Body of pancreas (tissue), 4 donors: ENCODE results near the gene GNG4. TPM values are rescaled to one million over a fixed set of nuclear protein-coding genes. Genes with fewer than 3 reads are reported as not detected.

ENCODE experiments used
- ATAC-seq: fragments of 150-250 bp; one replicate; pipeline ENCODE4 v1.9.1; 2016
- DNase-seq, 4 donors: peaks; one replicate each; pipeline ENCODE4 v3.0.0-alpha.2; 2019
- H3K27ac ChIP-seq, 4 donors: fragments of 200-600 bp; sonication (generic); 1 replicate in 3 of 4; 2 replicates in 1 of 4; pipeline versions ENCODE4 v1.5.1 to v1.6.1; 2016 to 2019; ENCODE audit warnings: mild to moderate bottlenecking in 1 of 4, mixed read lengths in 1 of 4, moderate library complexity in 1 of 4
- H3K27me3 ChIP-seq, 2 donors: fragments of 200-600 bp; sonication (generic); one replicate each; pipeline ENCODE4 v1.6.0; 2016; ENCODE audit warnings: mild to moderate bottlenecking in 1 of 2
- H3K36me3 ChIP-seq, 2 donors: fragments of 200-600 bp; sonication (generic); replicated peaks in 1 of 2; 2 replicates each; pipeline ENCODE4 v1.5.1; 2016; ENCODE audit warnings: low read depth in 2 of 2; ENCODE audit not compliant: insufficient read depth in 1 of 2
- H3K4me1 ChIP-seq: fragments of 200-600 bp; sonication (generic); one replicate; pipeline ENCODE4 v1.6.0; 2016
- H3K4me3 ChIP-seq, 2 donors: fragments of 200-600 bp; sonication (generic); 1 replicate in 1 of 2; 2 replicates in 1 of 2; pipeline ENCODE4 v1.5.1; 2016 to 2019
- H3K9me3 ChIP-seq, 3 donors: fragments of 200-600 bp; sonication (generic); 1 replicate in 2 of 3; 2 replicates in 1 of 3; pipeline ENCODE4 v1.5.1; 2016
- CTCF ChIP-seq, 7 experiments: fragments of 450-650 bp in 4 of 7; fragments of 200-600 bp in 3 of 7; sonication (generic) in 3 of 7; IDR thresholded peaks; one replicate each; pipeline ENCODE4 v1.5.1; 2016 to 2019; ENCODE audit warnings: antibody characterized with exemption in 7 of 7
- POLR2A ChIP-seq, 3 donors: fragments of 450-650 bp; IDR thresholded peaks; one replicate each; pipeline ENCODE4 v1.6.1; 2016; ENCODE audit warnings: antibody characterized with exemption in 3 of 3, mild to moderate bottlenecking in 2 of 3
- WGBS, 2 donors: methylation state at CpG; one replicate each; pipeline ENCODE4 v1.1.5; 2017; 5-methylcytosine and 5-hydroxymethylcytosine counted together
- intact Hi-C: fragments of 100-400 bp; cut with DNase I; formaldehyde crosslinking; loops from one replicate; pipeline ENCODE4 v1.15.1; 2023
- total RNA-seq, 2 donors: library from RNA; depleted of rRNA; stranded (reverse); fragments of >200 nt; gene quantifications; one replicate each; pipeline ENCODE4 v1.1.0, GENCODE V29; 2016

Gene GNG4
- total RNA-seq, 2 donors from 2014 or later: 0.66 to 3.1 TPM

- no peak for DNase-seq
- Histone ChIP-seq H3K4me3 (no peak overlapping the region), H3K27me3 (no peaks in the 10 kb centered on the region), H3K36me3 (peaks cover 0 to 7% of the 10 kb centered on the region in 2 donors), H3K27ac (no peak overlapping the region), H3K4me1 (no peaks in the 10 kb centered on the region), H3K9me3 (no peaks in the 10 kb centered on the region)
- intact Hi-C loops: no loop called here
- ATAC-seq: no peak
- WGBS, 2 donors: 70 to 84% methylated on average over 2 of the region's 2 CpGs
- TF ChIP-seq CTCF (IDR thresholded peaks at IDR 0.05) (no peak), POLR2A (IDR thresholded peaks at IDR 0.05) (no peak)
Measured at GRCh38 chr1:235661568-235661967, 12.0 kb upstream of the GNG4 start.

- peaks cover 0 to 7% of the 10 kb centered on the region in 2 donors for H3K36me3 ChIP-seq
- DNase-seq (no peak), ATAC-seq (no peak)
- TF ChIP-seq CTCF (IDR thresholded peaks at IDR 0.05) (no peak), POLR2A (IDR thresholded peaks at IDR 0.05) (no peak)
- no peaks in the 10 kb centered on the region for H3K27me3 ChIP-seq
- no peak overlapping the region for H3K27ac ChIP-seq
- intact Hi-C loops: no loop called here
- no peak overlapping the region for H3K4me3 ChIP-seq
- no peaks in the 10 kb centered on the region for H3K9me3 ChIP-seq
- 90 to 97% methylated on average over 13 to 14 of the region's 14 CpGs for WGBS, 2 donors
- no peaks in the 10 kb centered on the region for H3K4me1 ChIP-seq
Measured at GRCh38 chr1:235659186-235659771, 9.7 kb upstream of the GNG4 start.

GRCh38 chr1:235657747-235658526 lies 8.4 kb upstream of the GNG4 start:
- ATAC-seq (no peak), DNase-seq (no peak)
- intact Hi-C loops: no loop called here
- Histone ChIP-seq H3K27me3 (no peaks in the 10 kb centered on the region), H3K4me3 (no peak overlapping the region), H3K9me3 (no peaks in the 10 kb centered on the region), H3K36me3 (peaks cover 0 to 3% of the 10 kb centered on the region in 2 donors), H3K27ac (no peak overlapping the region), H3K4me1 (no peaks in the 10 kb centered on the region)
- no peak for TF ChIP-seq POLR2A (IDR thresholded peaks at IDR 0.05)
- TF ChIP-seq CTCF (IDR thresholded peaks at IDR 0.05): no peak
- WGBS, 2 donors: 58 to 59% methylated on average over 5 of the region's 5 CpGs

- ATAC-seq: no peak
- 79 to 85% methylated on average over 5 of the region's 5 CpGs for WGBS, 2 donors
- DNase-seq: no peak
- no peaks in the 10 kb centered on the region for H3K9me3 ChIP-seq
- no peak for TF ChIP-seq POLR2A (IDR thresholded peaks at IDR 0.05)
- no peak for TF ChIP-seq CTCF (IDR thresholded peaks at IDR 0.05)
- no peaks in the 10 kb centered on the region for H3K27me3 ChIP-seq
- H3K4me3 ChIP-seq: no peak overlapping the region
- intact Hi-C loops: no loop called here
- no peaks in the 10 kb centered on the region for H3K4me1 ChIP-seq
- no peak overlapping the region for H3K27ac ChIP-seq
- H3K36me3 ChIP-seq: no peaks in the 10 kb centered on the region
Measured at GRCh38 chr1:235657269-235657668, 7.7 kb upstream of the GNG4 start.
